GM23338 (cell line): ENCODE data around the gene CHPF. TPM values are rescaled to one million over a fixed set of nuclear protein-coding genes. Genes with fewer than 3 reads are reported as not detected.

ENCODE experiments used
- ATAC-seq: fragments of 200-7000 bp; cut with Tn5 transposase; 3 replicates; pipeline ENCODE4 v1.9.1; 2020
- DNase-seq: peaks from one replicate; pipeline ENCODE4 v3.0.0-alpha.2; 2015; ENCODE audit warnings: low spot score
- H2AFZ ChIP-seq: fragments of 200-600 bp; sonication (generic); 2 replicates; pipeline ENCODE4 v1.8.0; 2016; ENCODE audit warnings: antibody characterized with exemption, mild to moderate bottlenecking, moderate library complexity
- H3F3A ChIP-seq: fragments of 200-600 bp; sonication (generic); replicated peaks from 2 replicates; pipeline ENCODE4 v1.8.0; 2017; ENCODE audit warnings: antibody characterized with exemption, mixed run types, low read depth
- H3K27ac ChIP-seq: fragments of 200-600 bp; sonication (generic); 2 replicates; pipeline ENCODE4 v1.6.1; 2016; ENCODE audit warnings: low read depth
- H3K27me3 ChIP-seq: fragments of 200-600 bp; sonication (generic); 2 replicates; pipeline ENCODE4 v1.8.0; 2016; ENCODE audit warnings: mild to moderate bottlenecking, mixed run types, moderate library complexity; ENCODE audit not compliant: insufficient read depth
- H3K36me3 ChIP-seq: fragments of 200-600 bp; sonication (generic); 2 replicates; pipeline ENCODE4 v1.8.0; 2016; ENCODE audit warnings: mild to moderate bottlenecking; ENCODE audit not compliant: insufficient read depth
- H3K4me1 ChIP-seq: fragments of 200-600 bp; sonication (generic); 2 replicates; pipeline ENCODE4 v1.8.0; 2016; ENCODE audit warnings: mild to moderate bottlenecking, moderate library complexity; ENCODE audit not compliant: insufficient read depth
- H3K4me2 ChIP-seq: fragments of 200-600 bp; sonication (generic); 2 replicates; pipeline ENCODE4 v1.7.1; 2017; ENCODE audit warnings: mixed run types
- H3K4me3 ChIP-seq: fragments of 200-600 bp; sonication (generic); 2 replicates; pipeline ENCODE4 v1.6.1; 2016; ENCODE audit warnings: mixed run types
- H3K79me2 ChIP-seq: fragments of 200-600 bp; sonication (generic); replicated peaks from 2 replicates; pipeline ENCODE4 v1.8.0; 2017; ENCODE audit warnings: mild to moderate bottlenecking; ENCODE audit not compliant: insufficient read depth
- H3K9me2 ChIP-seq: fragments of 200-600 bp; sonication (generic); 2 replicates; pipeline ENCODE4 v1.8.0; 2017; ENCODE audit not compliant: insufficient read depth
- H4K20me1 ChIP-seq: fragments of 200-600 bp; sonication (generic); replicated peaks from 2 replicates; pipeline ENCODE4 v1.8.0; 2017; ENCODE audit warnings: mild to moderate bottlenecking; ENCODE audit not compliant: insufficient read depth
- H3K27ac Mint-ChIP-seq: 2 replicates; pipeline ENCODE4 v1.8.0; 2020; ENCODE audit warnings: inconsistent platforms, mild to moderate bottlenecking, moderate library complexity, mixed read lengths
- H3K27me3 Mint-ChIP-seq: 3 replicates; pipeline ENCODE4 v1.8.0; 2022; ENCODE audit warnings: low read depth, mild to moderate bottlenecking, moderate library complexity, mixed read lengths, inconsistent platforms; ENCODE audit not compliant: insufficient read depth, poor library complexity
- H3K36me3 Mint-ChIP-seq: 3 replicates; pipeline ENCODE4 v1.8.0; 2021; ENCODE audit warnings: low read depth, mild to moderate bottlenecking, inconsistent platforms, moderate library complexity, mixed read lengths
- H3K4me1 Mint-ChIP-seq: 3 replicates; pipeline ENCODE4 v1.8.0; 2020; ENCODE audit warnings: mild to moderate bottlenecking, inconsistent platforms, mixed read lengths
- H3K4me3 Mint-ChIP-seq: 3 replicates; pipeline ENCODE4 v1.8.0; 2021; ENCODE audit warnings: moderate library complexity, mild to moderate bottlenecking, inconsistent platforms, mixed read lengths
- H3K9me3 Mint-ChIP-seq: 3 replicates; pipeline ENCODE4 v1.8.0; 2020; ENCODE audit warnings: moderate library complexity, mild to moderate bottlenecking, inconsistent platforms, mixed read lengths
- CTCF ChIP-seq, 2 experiments: fragments of 200-600 bp in 1 of 2; sonication (generic) in 1 of 2; conservative IDR thresholded peaks; 2 replicates each; pipeline versions ENCODE4 v1.5.1 to v1.6.1; 2016 to 2017; ENCODE audit warnings: antibody characterized with exemption in 2 of 2, low read depth in 2 of 2, mild to moderate bottlenecking in 2 of 2, moderate library complexity in 1 of 2
- EZH2 ChIP-seq: fragments of 200-600 bp; sonication (generic); IDR thresholded peaks from one replicate; pipeline ENCODE4 v1.8.0; 2017; ENCODE audit warnings: antibody characterized with exemption, mild to moderate bottlenecking, low read depth; ENCODE audit not compliant: unreplicated experiment
- JUNB ChIP-seq: IDR thresholded peaks from one replicate; pipeline ENCODE4 v1.6.1; 2016; ENCODE audit warnings: antibody characterized with exemption; ENCODE audit not compliant: unreplicated experiment
- POLR2AphosphoS5 ChIP-seq: IDR thresholded peaks from 2 replicates; pipeline ENCODE4 v1.6.1; 2016; ENCODE audit warnings: antibody characterized with exemption, low read depth
- ZNF114 ChIP-seq: fragments of 250-450 bp; sonication (Bioruptor Pico); IDR thresholded peaks from 2 replicates; pipeline ENCODE4 v1.5.0; 2020; ENCODE audit warnings: mild to moderate bottlenecking, moderate library complexity
- polyA plus RNA-seq: library from polyadenylated mRNA; unstranded; fragments of >200 nt; fragmentation: Nextera tagmentation; extraction: Ambion mirVana; gene quantifications from 2 replicates; pipeline ENCODE4 v1.2.1, GENCODE V29; 2016
- total RNA-seq: library from RNA; depleted of rRNA; stranded (reverse); fragments of >200 nt; shearing (Covaris generic); gene quantifications from 2 replicates; pipeline ENCODE4 v1.2.3, GENCODE V29; 2014
- TF ChIP-seq, protein P1 (sequence below): IDR thresholded peaks from one replicate; pipeline ENCODE4 v1.6.1; 2018; ENCODE audit warnings: antibody characterized with exemption; ENCODE audit not compliant: unreplicated experiment
- TF ChIP-seq, protein P2 (sequence below): IDR thresholded peaks from 2 replicates; pipeline ENCODE4 v1.6.1; 2016; ENCODE audit warnings: antibody characterized with exemption

The CHPF gene
- total and polyA plus RNA-seq, 2 experiments from 2014 or later = 36.5 to 252 TPM

- TF ChIP-seq, protein P1, sequence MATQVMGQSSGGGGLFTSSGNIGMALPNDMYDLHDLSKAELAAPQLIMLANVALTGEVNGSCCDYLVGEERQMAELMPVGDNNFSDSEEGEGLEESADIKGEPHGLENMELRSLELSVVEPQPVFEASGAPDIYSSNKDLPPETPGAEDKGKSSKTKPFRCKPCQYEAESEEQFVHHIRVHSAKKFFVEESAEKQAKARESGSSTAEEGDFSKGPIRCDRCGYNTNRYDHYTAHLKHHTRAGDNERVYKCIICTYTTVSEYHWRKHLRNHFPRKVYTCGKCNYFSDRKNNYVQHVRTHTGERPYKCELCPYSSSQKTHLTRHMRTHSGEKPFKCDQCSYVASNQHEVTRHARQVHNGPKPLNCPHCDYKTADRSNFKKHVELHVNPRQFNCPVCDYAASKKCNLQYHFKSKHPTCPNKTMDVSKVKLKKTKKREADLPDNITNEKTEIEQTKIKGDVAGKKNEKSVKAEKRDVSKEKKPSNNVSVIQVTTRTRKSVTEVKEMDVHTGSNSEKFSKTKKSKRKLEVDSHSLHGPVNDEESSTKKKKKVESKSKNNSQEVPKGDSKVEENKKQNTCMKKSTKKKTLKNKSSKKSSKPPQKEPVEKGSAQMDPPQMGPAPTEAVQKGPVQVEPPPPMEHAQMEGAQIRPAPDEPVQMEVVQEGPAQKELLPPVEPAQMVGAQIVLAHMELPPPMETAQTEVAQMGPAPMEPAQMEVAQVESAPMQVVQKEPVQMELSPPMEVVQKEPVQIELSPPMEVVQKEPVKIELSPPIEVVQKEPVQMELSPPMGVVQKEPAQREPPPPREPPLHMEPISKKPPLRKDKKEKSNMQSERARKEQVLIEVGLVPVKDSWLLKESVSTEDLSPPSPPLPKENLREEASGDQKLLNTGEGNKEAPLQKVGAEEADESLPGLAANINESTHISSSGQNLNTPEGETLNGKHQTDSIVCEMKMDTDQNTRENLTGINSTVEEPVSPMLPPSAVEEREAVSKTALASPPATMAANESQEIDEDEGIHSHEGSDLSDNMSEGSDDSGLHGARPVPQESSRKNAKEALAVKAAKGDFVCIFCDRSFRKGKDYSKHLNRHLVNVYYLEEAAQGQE = no peak
- TF ChIP-seq CTCF (conservative IDR thresholded peaks at IDR 0.05; ENCODE audit: low read depth in 2 of 2) (no peak), EZH2 (no peak)
- TF ChIP-seq, protein P2, sequence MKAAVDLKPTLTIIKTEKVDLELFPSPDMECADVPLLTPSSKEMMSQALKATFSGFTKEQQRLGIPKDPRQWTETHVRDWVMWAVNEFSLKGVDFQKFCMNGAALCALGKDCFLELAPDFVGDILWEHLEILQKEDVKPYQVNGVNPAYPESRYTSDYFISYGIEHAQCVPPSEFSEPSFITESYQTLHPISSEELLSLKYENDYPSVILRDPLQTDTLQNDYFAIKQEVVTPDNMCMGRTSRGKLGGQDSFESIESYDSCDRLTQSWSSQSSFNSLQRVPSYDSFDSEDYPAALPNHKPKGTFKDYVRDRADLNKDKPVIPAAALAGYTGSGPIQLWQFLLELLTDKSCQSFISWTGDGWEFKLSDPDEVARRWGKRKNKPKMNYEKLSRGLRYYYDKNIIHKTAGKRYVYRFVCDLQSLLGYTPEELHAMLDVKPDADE = no peak
Observed at GRCh38 chr2:219569041-219569440, 25.4 kb upstream of the CHPF start (continued).

GRCh38 chr2:219567791-219568361, 24.3 kb upstream of the CHPF start:
- peaks cover 5% of the 10 kb centered on the region; the same call in 1 of the 2 replicates for H3K36me3 ChIP-seq
- Mint-ChIP-seq H3K9me3 (peaks cover 2% of the 10 kb centered on the region; the same call in 2 of the 3 replicates), H3K27ac (no peak overlapping the region), H3K36me3 (peaks cover 69% of the 10 kb centered on the region), H3K27me3 (peaks cover 34% of the 10 kb centered on the region), H3K4me3 (no peak overlapping the region; the same call in 2 of the 3 replicates), H3K4me1 (peaks cover 66% of the 10 kb centered on the region)
- peaks cover 20% of the 10 kb centered on the region; the same call in 1 of the 2 replicates for H3K79me2 ChIP-seq
- no peak overlapping the region for H3K27ac ChIP-seq
- ATAC-seq (no peak; the same call in 2 of the 3 replicates), DNase-seq (peak; percentile 60)
- peaks cover 36% of the 10 kb centered on the region for H3F3A ChIP-seq
- H4K20me1 ChIP-seq = no peaks in the 10 kb centered on the region
- H3K4me3 ChIP-seq = no peak overlapping the region
- no peak overlapping the region for H3K4me2 ChIP-seq
- peaks cover 58% of the 10 kb centered on the region for H3K4me1 ChIP-seq
- peaks cover 13% of the 10 kb centered on the region for H3K27me3 ChIP-seq
- no peaks in the 10 kb centered on the region for H3K9me2 ChIP-seq
- no peak overlapping the region for H2AFZ ChIP-seq
- TF ChIP-seq ZNF114 (CRISPR knock-in tag) (no peak), POLR2AphosphoS5 (0 out of 2 replicates have a peak, but pooled peaks have one; percentile 25), JUNB (no peak)
- TF ChIP-seq, protein P2 = no peak
